GM08714 (cell line): ENCODE data around the gene WIZ.

Experiments
- H3K4me3 ChIP-seq: fragments of 200-500 bp; sonication (Bioruptor generic); 2 replicates; pipeline ENCODE4 v1.5.1; 2014; ENCODE audit warnings: mild to moderate bottlenecking, low read length, inconsistent platforms
- ZNF274 ChIP-seq: IDR thresholded peaks from 2 replicates; pipeline ENCODE4 v1.6.1; 2012; ENCODE audit warnings: mild to moderate bottlenecking, low read depth, low read length

Gene WIZ

DNA sequence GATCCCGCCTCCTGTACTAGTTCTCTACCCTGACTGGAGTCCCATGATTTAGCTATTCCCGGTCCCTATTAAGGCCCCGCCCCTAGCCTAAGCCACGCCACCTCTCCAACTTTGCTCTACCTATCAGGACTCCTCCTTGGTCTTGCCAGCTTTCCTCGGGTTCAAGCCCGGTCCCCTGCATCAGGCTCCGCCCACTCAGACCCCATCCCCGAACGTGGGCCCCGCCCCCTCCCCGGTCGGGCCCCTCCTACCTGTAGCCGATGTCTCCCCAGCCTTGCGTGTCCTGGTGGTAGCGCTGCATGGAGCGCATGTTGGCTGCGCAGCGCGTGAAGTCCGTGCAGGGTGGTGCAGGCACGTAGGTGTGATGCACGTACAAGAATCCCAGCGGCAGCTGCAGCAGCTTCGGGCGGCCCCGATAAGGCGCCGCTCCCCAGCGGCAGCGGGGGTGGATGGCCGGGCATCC is 21.9 kb upstream of the WIZ start:
- no peak for TF ChIP-seq ZNF274
- no peak overlapping the region for H3K4me3 ChIP-seq

GRCh38 chr19:15469513-15470297 is 19.9 kb upstream of the WIZ start:
- H3K4me3 ChIP-seq, result no peak overlapping the region; the same call in 1 of the 2 replicates
- no peak for TF ChIP-seq ZNF274

GRCh38 chr19:15468675-15469512 is 19.1 kb upstream of the WIZ start:
- no peak overlapping the region for H3K4me3 ChIP-seq
- no peak for TF ChIP-seq ZNF274

DNA sequence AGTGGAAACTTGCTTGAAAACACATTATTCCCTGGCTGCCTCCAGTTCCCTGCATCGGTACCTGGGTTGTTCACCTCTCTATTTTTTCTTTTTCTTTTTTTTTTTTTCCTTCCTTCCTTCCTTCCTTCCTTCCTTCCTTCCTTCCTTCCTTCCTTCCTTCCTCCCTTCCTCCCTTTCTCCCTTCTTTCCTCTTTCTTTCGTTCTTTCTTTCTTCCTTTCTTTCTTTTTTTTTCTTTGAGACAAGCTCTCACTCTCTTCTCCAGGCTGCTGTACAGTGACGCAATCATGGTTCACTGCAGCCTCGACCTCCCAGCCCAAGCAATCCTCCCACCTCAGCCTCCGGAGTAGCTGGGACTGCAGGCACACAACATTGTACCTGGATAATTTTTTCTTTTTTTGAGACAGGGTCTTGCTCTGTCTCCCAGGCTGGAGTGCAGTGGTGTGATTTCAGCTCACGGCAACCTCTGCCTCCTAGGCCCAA is 18.0 kb upstream of the WIZ start:
- H3K4me3 ChIP-seq, result no peak overlapping the region
- TF ChIP-seq ZNF274, result no peak

DNA sequence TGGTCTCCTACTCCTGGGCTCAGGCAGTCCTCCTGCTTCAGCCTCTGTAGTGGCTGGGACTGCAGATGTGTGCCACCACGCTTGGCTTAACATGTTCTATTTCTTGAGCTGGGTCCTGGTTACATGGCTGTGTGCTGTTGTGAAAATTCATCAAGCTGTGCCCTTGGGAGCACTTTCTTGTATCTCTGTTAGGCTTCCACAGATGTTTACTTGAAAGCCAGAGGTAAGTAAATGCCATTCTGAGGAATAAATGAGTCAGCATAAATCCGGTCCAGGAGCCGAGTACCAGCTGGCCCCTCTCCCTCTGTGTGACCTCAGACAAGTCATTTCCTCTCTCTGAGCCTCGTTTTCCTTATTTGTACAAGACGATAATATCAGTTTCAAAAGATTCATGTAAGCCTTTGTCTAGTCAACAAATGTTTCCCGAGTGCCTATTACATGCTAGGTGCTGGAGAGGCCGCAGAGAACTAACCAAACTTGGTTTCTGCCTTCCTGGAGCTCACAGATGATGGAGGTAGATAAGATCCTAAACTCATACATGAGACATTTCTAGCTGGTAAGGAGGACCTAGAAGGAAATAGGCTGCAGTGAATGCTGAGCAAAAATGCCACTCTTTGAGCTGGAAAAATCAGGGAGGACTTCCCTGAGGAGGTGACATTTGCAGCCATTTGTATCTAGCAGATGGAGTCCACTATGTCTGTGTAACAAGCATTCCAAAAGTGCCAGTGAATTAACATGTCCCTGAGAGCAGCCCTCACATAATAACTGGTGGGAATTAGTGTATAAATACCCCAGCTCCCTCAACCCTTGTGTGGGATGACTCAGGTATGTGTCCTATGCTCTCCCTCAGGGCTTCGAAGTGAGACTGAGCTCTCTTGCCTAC is 17.3 kb upstream of the WIZ start:
- TF ChIP-seq ZNF274, result no peak
- no peak overlapping the region; the same call in 1 of the 2 replicates for H3K4me3 ChIP-seq

DNA sequence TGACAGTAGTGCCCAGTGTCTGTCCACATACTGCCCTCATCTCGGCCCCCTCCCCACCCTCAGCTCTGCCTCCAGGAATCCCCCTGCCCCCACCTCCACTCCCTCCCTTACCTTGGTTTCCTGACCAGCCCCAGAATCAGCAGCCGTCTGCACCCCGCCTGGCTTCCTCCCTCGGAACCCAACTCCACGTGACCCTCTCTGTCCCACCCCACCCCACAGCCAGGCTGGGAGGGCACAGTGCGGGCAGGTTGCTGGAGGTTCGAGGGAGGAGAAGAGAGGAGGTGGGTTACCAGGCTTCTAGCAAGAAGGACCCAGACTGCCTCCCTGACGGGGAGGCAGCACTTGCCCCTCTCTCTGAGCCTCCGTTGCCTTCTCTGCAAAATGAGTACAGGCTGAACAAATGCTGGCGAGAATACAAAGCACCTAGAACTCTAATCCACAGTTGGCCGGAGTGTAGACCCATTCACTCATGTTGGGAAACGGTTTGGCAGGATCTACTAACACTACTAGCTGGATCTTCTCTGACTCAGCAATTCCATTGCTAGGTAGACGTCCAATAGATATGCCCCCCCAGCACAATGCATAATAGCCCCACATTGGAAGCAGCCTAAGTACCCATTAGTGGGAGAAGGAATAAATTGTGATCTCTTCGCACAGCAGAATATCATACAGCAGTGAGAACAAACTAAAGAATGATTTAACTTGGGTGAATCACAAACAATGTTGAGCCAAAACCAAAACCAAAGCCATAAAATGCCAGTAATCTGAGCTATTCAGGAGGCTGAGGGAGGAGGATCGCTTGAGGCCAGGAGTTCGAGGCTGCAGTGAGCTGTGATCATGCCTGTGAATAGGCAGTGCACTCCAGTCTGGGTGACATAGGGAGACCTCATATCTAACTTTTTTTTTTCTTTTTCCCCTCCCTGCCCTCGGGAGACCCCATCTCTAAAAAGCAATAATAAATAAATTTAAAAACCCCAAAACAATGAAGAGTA is 14.9 kb upstream of the WIZ start, which contains the start of gene RASAL3:
TSS of gene RASAL3 (minus strand) at position 151 of the 992 bp plus-strand sequence. CDS start 186 bp downstream, outside the sequence.
- peak within 1 kb of the TSS; percentile 80 for H3K4me3 ChIP-seq
- TF ChIP-seq ZNF274, result no peak

- peak overlapping the region; percentile 80 for H3K4me3 ChIP-seq
- no peak for TF ChIP-seq ZNF274
Observed at GRCh38 chr19:15463861-15464371, 14.2 kb upstream of the WIZ start.

- no peak overlapping the region for H3K4me3 ChIP-seq
- TF ChIP-seq ZNF274, result no peak
Observed at GRCh38 chr19:15461694-15462093, 11.9 kb upstream of the WIZ start.

GRCh38 chr19:15457701-15458484 is 8.1 kb upstream of the WIZ start:
- no peak overlapping the region for H3K4me3 ChIP-seq
- TF ChIP-seq ZNF274, result no peak

- TF ChIP-seq ZNF274, result no peak
- no peak overlapping the region for H3K4me3 ChIP-seq
Observed at GRCh38 chr19:15456871-15457700, 7.3 kb upstream of the WIZ start.

DNA sequence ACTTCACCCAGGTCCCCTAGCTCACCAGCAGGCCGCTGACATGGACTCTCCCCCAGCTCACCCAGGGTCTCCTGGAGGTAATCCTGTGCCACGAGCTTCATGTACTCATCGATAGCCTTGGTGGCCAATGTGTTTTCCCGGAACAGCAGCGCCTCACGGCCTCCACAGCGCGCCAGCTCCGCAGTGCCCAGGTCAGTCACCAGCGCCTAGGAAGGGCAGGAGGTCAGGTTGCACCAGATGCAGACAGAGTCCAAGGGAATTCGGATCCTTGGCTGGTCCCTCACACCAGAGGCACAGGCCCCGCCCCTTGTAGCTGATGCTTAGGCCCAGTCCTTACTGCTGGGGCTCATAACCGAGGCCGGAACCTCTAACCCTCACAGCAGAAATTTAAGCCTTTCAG is 6.7 kb upstream of the WIZ start:
- no peak for TF ChIP-seq ZNF274
- H3K4me3 ChIP-seq, result no peak overlapping the region
